PC-9 (cell line): Measurements from ENCODE around the gene LRFN2. TPM values are rescaled to one million over a fixed set of nuclear protein-coding genes. Genes with fewer than 3 reads are reported as not detected.

ENCODE experiments used
- BruUV-seq: library from RNA; stranded (reverse); fragments of 400-500 nt; replicated peaks from 2 replicates; lab custom pipeline; 2021; lab: Mats Ljungman, UMichigan
- CTCF ChIA-PET: fragments of 300-600 bp; sonication (Branson Sonifier 250); formaldehyde crosslinking; loops from one replicate; lab custom pipeline; 2022; ENCODE audit warnings: antibody characterized with exemption; lab: Charles Lee
- POLR2A ChIA-PET: fragments of 300-600 bp; sonication (Branson Sonifier 250); formaldehyde crosslinking; loops from one replicate; lab custom pipeline; 2022; ENCODE audit warnings: antibody characterized with exemption; ENCODE audit not compliant: unreplicated experiment; lab: Charles Lee
- DNase-seq, 2 experiments: peaks; one replicate each; pipeline versions ENCODE4 v3.0.0 to v3.0.0-alpha.2; 2015 to 2022; ENCODE audit warnings: mixed read lengths in 1 of 2
- H2AFZ ChIP-seq: fragments of 200-600 bp; sonication (generic); 2 replicates; pipeline ENCODE4 v1.8.1; 2017; ENCODE audit warnings: antibody characterized with exemption
- H3F3A ChIP-seq: fragments of 200-600 bp; sonication (generic); 2 replicates; pipeline ENCODE4 v1.8.1; 2017; ENCODE audit warnings: antibody characterized with exemption, mild to moderate bottlenecking, low read depth; ENCODE audit not compliant: insufficient read depth
- H3K27ac ChIP-seq: fragments of 200-600 bp; sonication (generic); 2 replicates; pipeline ENCODE4 v1.6.1; 2016; ENCODE audit warnings: mixed run types
- H3K27me3 ChIP-seq: fragments of 200-600 bp; sonication (generic); 2 replicates; pipeline ENCODE4 v1.6.1; 2016; ENCODE audit warnings: low read depth, mixed run types; ENCODE audit not compliant: insufficient read depth
- H3K36me3 ChIP-seq: fragments of 200-600 bp; sonication (generic); 2 replicates; pipeline ENCODE4 v1.6.1; 2016; ENCODE audit warnings: low read depth, mixed run types
- H3K4me1 ChIP-seq: fragments of 200-600 bp; sonication (generic); replicated peaks from 2 replicates; pipeline ENCODE4 v1.6.1; 2016; ENCODE audit warnings: mixed run types; ENCODE audit not compliant: insufficient read depth
- H3K4me2 ChIP-seq: fragments of 200-600 bp; sonication (generic); 2 replicates; pipeline ENCODE4 v1.6.1; 2017; ENCODE audit warnings: mixed run types
- H3K4me3 ChIP-seq: fragments of 200-600 bp; sonication (generic); 2 replicates; pipeline ENCODE4 v1.6.1; 2016; ENCODE audit warnings: mixed run types
- H3K79me2 ChIP-seq: fragments of 200-600 bp; sonication (generic); 2 replicates; pipeline ENCODE4 v1.6.1; 2017; ENCODE audit warnings: low read depth, mixed run types
- H3K9me2 ChIP-seq: fragments of 200-600 bp; sonication (generic); 2 replicates; pipeline ENCODE4 v1.8.1; 2017; ENCODE audit warnings: mild to moderate bottlenecking; ENCODE audit not compliant: insufficient read depth
- H3K9me3 ChIP-seq: fragments of 200-600 bp; sonication (generic); 2 replicates; pipeline ENCODE4 v1.8.1; 2016; ENCODE audit warnings: low read depth; ENCODE audit not compliant: insufficient read depth
- H4K20me1 ChIP-seq: fragments of 200-600 bp; sonication (generic); 2 replicates; pipeline ENCODE4 v1.8.1; 2017; ENCODE audit not compliant: insufficient read depth
- EZH2 ChIP-seq: fragments of 200-600 bp; sonication (generic); IDR thresholded peaks from 2 replicates; pipeline ENCODE4 v1.8.0; 2017; ENCODE audit warnings: antibody characterized with exemption, low read depth
- intact Hi-C: fragments of 100-400 bp; cut with micrococcal nuclease; formaldehyde crosslinking; loops from one replicate; pipeline ENCODE4 v1.10.0; 2022; ENCODE audit not compliant: unreplicated experiment
- total RNA-seq: library from RNA; stranded (reverse); gene quantifications from 2 replicates; pipeline ENCODE4 v1.2.3, GENCODE V29; 2021
- TF ChIP-seq, protein P1 (sequence below): fragments of 200-600 bp; sonication (generic); conservative IDR thresholded peaks from 2 replicates; pipeline ENCODE4 v1.6.1; 2017; ENCODE audit warnings: mixed run types, antibody characterized with exemption, mild to moderate bottlenecking, moderate library complexity

Gene LRFN2
- total RNA-seq, 1 experiment from 2014 or later, result not detected

DNA sequence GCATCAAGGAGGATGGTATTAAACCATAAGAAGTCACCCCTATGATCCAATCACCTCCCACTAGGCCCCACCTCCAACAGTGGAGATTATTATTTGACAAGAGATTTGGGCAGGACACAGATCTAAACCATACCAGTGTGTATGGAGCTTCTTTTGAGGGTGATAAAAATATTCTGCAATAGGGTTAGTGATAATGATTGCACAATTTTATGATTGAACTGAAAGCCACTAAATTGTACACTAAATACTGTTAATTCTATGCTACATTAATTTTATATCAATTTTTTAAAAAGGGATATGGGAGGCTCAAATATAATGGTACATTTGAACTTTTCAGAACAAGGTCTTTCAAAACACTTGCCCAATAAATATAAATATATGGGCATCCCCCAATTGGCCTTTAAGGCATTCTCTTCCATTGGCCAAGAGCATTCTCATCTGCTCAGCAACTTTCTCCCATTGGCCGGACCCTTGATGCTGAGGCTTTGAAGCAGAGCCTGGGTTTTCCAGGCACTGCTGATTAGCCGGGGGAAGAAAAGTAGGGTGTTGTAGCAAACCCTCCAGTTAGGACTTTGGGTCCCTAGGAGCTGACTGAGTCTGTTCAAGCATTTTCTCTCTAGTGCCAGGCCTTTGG lies 209.9 kb downstream of the LRFN2 start:
- Histone ChIP-seq H3K4me3 (no peak overlapping the region), H3K27ac (no peak overlapping the region), H4K20me1 (no peaks in the 10 kb centered on the region), H3F3A (no peaks in the 10 kb centered on the region), H3K27me3 (0 out of 2 replicates have a peak, but pooled peaks cover 6% of the 10 kb centered on the region), H3K9me2 (no peaks in the 10 kb centered on the region; the same call in 1 of the 2 replicates), H3K4me2 (no peak overlapping the region), H3K36me3 (no peaks in the 10 kb centered on the region), H3K79me2 (no peaks in the 10 kb centered on the region), H2AFZ (no peak overlapping the region), H3K9me3 (no peaks in the 10 kb centered on the region), H3K4me1 (no peaks in the 10 kb centered on the region)
- TF ChIP-seq EZH2, result no peak
- TF ChIP-seq, protein P1, sequence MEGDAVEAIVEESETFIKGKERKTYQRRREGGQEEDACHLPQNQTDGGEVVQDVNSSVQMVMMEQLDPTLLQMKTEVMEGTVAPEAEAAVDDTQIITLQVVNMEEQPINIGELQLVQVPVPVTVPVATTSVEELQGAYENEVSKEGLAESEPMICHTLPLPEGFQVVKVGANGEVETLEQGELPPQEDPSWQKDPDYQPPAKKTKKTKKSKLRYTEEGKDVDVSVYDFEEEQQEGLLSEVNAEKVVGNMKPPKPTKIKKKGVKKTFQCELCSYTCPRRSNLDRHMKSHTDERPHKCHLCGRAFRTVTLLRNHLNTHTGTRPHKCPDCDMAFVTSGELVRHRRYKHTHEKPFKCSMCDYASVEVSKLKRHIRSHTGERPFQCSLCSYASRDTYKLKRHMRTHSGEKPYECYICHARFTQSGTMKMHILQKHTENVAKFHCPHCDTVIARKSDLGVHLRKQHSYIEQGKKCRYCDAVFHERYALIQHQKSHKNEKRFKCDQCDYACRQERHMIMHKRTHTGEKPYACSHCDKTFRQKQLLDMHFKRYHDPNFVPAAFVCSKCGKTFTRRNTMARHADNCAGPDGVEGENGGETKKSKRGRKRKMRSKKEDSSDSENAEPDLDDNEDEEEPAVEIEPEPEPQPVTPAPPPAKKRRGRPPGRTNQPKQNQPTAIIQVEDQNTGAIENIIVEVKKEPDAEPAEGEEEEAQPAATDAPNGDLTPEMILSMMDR, result no peak
- intact Hi-C loops, result no loop called here
- DNase-seq, result no peak
- BruUV-seq, result no TSS peak
- POLR2A ChIA-PET, result no interaction called here
- CTCF ChIA-PET, result no interaction called here

DNA sequence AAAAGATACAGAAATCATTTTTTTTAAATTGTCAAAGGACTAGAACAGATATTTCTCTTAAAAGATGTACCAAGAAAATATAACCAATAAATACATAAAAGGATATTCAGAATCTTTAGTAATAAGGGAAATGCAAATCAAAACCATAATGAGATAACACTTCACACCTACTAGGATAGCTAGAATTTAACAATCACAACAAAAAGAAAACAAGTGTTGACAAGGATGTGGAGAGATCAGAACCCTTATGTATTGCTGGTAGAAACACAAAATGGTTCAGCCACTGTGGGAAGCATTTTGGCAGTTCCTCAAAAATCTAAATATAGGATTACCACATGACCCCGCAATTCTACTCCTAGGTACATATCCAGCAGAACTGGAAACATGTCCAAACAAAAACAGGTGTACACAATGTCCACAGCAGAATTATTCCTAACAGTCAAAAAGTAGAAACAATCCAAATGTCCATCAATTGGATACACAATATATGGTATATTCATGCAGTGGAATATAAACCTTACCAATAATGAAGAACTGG lies 211.0 kb downstream of the LRFN2 start:
- TF ChIP-seq, protein P1, result no peak
- TF ChIP-seq EZH2, result no peak
- H3K27ac ChIP-seq, result no peak overlapping the region
- no peak overlapping the region for H3K4me3 ChIP-seq
- H3K4me2 ChIP-seq, result no peak overlapping the region
- intact Hi-C loops, result no loop called here
- POLR2A ChIA-PET, result no interaction called here
- no TSS peak for BruUV-seq
- H3K9me2 ChIP-seq, result no peaks in the 10 kb centered on the region; the same call in 1 of the 2 replicates
- H3F3A ChIP-seq, result no peaks in the 10 kb centered on the region
- H3K36me3 ChIP-seq, result no peaks in the 10 kb centered on the region
- H3K9me3 ChIP-seq, result no peaks in the 10 kb centered on the region
- 0 out of 2 replicates have a peak, but pooled peaks cover 6% of the 10 kb centered on the region for H3K27me3 ChIP-seq
- no peaks in the 10 kb centered on the region for H4K20me1 ChIP-seq
- H3K79me2 ChIP-seq, result no peaks in the 10 kb centered on the region
- CTCF ChIA-PET, result no interaction called here
- no peak overlapping the region for H2AFZ ChIP-seq
- H3K4me1 ChIP-seq, result no peaks in the 10 kb centered on the region
- no peak for DNase-seq

DNA sequence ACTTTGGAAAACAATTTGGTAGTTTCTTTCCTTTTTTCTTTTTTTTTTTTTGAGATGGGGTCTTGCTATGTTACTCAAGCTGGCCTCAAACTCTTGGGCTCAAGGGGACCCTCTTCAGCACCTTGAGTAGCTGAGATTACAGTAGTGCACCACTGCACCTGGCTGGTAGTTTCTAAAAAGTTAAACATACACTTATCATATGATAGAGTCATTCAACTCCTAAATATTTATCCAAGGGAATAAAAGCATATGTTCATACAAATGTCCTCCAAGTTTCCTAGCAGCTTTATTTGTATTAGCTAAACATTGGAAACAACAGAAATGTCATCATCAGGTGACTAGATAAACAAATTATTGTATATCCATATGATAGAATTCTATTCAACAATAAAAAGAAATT lies 213.9 kb downstream of the LRFN2 start:
- no TSS peak for BruUV-seq
- Histone ChIP-seq H3F3A (no peaks in the 10 kb centered on the region), H4K20me1 (no peaks in the 10 kb centered on the region), H3K36me3 (no peaks in the 10 kb centered on the region), H3K4me2 (no peak overlapping the region), H3K9me2 (no peaks in the 10 kb centered on the region; the same call in 1 of the 2 replicates), H3K4me3 (no peak overlapping the region), H3K27me3 (0 out of 2 replicates have a peak, but pooled peaks cover 1% of the 10 kb centered on the region), H2AFZ (no peak overlapping the region), H3K79me2 (no peaks in the 10 kb centered on the region), H3K27ac (no peak overlapping the region), H3K9me3 (no peaks in the 10 kb centered on the region), H3K4me1 (no peaks in the 10 kb centered on the region)
- TF ChIP-seq EZH2, result no peak
- TF ChIP-seq, protein P1, result no peak
- CTCF ChIA-PET, result no interaction called here
- DNase-seq, result no peak
- POLR2A ChIA-PET, result no interaction called here
- intact Hi-C loops, result no loop called here
